Fibroblast of the aortic adventitia (primary cell): Measurements from ENCODE around the gene CYB561D1. TPM values are rescaled to one million over a fixed set of nuclear protein-coding genes. Genes with fewer than 3 reads are reported as not detected.

Experiments
- DNase-seq: peaks from one replicate; pipeline ENCODE4 v3.0.0-alpha.2; 2010; ENCODE audit warnings: low read depth
- H3K4me3 ChIP-seq: 2 replicates; pipeline ENCODE4 v1.5.1; 2011; ENCODE audit warnings: low read depth, mild to moderate bottlenecking, control low read depth, low read length, moderate library complexity
- CTCF ChIP-seq: IDR thresholded peaks from 2 replicates; pipeline ENCODE4 v1.5.1; 2011; ENCODE audit warnings: mild to moderate bottlenecking, low read length, control low read depth, inconsistent platforms; ENCODE audit not compliant: insufficient read depth
- total RNA-seq: library from RNA; depleted of rRNA; stranded (reverse); fragments of >200 nt; gene quantifications from 2 replicates; pipeline ENCODE4 v1.2.3, GENCODE V29; 2012; ENCODE audit warnings: low replicate concordance

Gene CYB561D1
- total RNA-seq, 1 donor: 8.1 TPM

DNA sequence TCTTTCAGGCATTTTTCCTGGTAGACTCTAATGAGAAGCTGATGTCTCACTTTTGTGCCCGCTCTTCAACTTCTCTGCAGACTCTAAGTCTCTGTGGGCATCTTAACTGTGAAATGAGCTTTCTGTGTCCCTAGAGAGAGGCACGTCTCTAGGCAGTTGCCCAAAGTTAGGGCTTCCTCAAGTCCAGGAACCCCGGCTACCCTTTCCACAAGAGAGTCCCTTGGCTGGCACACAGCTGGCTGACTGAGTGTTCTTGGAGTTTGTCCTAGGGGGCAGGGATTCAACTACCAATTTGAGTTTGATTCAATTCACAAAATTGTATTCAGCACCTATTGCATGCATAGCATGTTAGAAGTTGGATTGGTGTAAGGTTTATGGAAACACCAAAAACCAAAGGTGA, 47.2 kb downstream of the CYB561D1 start:
- DNase-seq: no peak
- no peak overlapping the region for H3K4me3 ChIP-seq
- no peak for TF ChIP-seq CTCF

DNA sequence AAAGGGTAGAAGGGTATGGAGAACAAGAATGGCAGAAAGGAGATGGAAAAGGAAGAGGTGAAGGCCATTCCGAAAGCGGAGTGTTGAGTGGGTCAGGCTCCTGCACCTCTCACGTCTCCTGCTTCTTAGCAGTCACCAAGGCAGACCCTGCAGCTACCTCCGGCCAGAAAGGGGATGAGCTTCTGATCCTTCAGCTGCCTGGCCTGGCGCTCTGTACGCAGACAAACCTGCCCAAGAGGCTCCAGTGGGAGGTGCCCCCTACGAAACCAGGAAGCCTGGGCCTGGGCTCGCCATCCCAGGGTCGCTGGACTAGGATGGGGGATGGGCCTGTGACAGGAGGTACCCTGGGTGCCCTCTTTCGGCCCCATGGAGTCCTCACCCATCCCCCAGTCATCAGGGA, 48.8 kb downstream of the CYB561D1 start:
- DNase-seq: no peak
- TF ChIP-seq CTCF: no peak
- H3K4me3 ChIP-seq: no peak overlapping the region

DNA sequence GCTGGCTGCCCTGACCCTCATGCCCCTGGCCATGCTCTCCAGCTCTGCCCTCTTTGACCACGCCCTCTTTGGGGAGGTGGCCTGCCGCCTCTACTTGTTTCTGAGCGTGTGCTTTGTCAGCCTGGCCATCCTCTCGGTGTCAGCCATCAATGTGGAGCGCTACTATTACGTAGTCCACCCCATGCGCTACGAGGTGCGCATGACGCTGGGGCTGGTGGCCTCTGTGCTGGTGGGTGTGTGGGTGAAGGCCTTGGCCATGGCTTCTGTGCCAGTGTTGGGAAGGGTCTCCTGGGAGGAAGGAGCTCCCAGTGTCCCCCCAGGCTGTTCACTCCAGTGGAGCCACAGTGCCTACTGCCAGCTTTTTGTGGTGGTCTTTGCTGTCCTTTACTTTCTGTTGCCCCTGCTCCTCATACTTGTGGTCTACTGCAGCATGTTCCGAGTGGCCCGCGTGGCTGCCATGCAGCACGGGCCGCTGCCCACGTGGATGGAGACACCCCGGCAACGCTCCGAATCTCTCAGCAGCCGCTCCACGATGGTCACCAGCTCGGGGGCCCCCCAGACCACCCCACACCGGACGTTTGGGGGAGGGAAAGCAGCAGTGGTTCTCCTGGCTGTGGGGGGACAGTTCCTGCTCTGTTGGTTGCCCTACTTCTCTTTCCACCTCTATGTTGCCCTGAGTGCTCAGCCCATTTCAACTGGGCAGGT, 49.5 kb downstream of the CYB561D1 start:
- no peak for DNase-seq
- no peak overlapping the region for H3K4me3 ChIP-seq
- TF ChIP-seq CTCF: no peak

GRCh38 chr1:109543988-109544735, 50.3 kb downstream of the CYB561D1 start:
- no peak for DNase-seq
- TF ChIP-seq CTCF: no peak
- no peak overlapping the region for H3K4me3 ChIP-seq

DNA sequence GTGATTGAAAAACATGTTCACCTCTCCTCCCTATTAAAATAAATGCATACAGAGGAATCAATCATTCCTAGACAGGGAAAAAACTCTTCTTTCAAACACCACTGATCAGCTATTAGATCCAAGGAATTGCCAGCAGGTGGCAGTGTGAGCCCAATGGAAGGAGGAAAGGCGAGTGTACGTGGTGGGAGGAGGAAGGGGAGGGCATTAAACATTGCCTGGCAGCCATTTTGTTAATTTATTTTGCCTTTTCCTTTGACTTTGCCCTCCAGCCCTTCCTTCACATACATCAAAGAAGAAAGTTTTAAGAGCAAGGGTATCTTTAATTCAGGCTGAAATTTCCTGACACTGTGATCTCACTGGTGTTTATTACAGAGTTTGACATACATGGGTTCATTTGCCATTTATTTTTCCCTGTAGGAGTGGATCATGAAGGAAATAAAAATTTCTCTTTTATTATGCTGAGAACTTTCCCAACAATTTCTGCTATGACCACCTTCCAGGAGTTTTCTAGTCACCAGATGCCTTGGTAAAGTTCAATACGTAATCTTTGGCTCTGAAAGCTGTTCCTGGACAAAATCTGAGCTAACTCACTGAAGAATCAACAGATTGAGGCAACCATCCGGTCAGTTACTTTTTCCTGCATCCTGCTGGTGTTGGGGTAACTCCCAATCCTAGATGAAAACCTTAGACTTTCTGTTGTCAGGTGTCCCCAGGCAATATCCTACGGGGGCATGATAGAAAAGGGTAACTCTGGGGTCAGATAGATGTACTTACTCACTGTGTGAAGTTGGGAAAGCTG, 52.6 kb downstream of the CYB561D1 start:
- DNase-seq: peak; percentile 92
- peak; percentile 82 for TF ChIP-seq CTCF
- peak overlapping the region; percentile 94 for H3K4me3 ChIP-seq

DNA sequence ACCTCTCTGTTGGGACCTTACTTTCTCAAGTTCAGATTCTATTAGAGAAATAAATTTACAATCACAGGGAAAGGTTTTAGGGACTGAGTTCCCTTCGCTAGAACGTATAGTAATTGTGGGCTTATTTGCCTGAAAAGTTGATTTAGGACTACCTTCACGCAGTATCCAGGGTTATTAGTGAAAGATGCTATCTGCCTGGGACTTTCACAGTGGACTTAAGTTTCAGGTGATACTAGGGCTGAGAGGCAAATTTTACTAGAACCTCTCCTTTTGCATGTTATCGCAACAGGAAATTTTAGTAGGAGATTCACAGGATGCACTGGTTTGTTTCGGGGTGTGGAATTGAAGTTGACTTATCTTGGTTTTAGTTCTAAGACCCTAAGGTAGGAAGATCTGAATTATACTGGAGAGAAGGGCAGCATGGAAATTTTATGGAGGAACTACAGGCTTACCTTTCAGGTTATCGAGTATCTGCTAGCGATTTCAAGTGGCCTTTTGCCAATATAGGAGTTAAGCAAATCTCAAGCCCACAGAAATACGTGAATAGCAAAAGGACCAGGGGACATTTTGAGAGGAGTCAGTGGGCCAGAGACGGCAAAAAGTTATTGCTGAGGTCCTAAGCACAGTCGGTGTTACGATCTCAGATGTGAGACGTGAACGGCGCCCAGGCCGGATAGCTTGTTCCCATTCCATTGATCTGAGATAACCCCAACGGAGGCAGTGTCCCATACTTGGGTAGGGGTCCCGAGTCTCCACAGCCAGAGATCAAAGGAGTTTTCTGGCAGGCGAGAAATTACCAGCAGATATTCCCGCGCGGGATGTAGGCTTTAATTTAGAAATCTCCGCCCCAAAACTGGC, 53.8 kb downstream of the CYB561D1 start:
- peak; percentile 26 for DNase-seq
- peak overlapping the region; percentile 94 for H3K4me3 ChIP-seq
- TF ChIP-seq CTCF: no peak
